AG04450 (cell line): ENCODE data around the gene THTPA. TPM values are rescaled to one million over a fixed set of nuclear protein-coding genes. Genes with fewer than 3 reads are reported as not detected.

Experiments
- CTCF ChIA-PET: fragments of 300-600, 350-600 bp; formaldehyde crosslinking; extraction: SDS; loops from one replicate; lab custom pipeline; 2022; ENCODE audit warnings: antibody characterized with exemption, inconsistent platforms; lab: Charles Lee
- POLR2A ChIA-PET: fragments of 350-600 bp; formaldehyde crosslinking; extraction: SDS; loops from one replicate; lab custom pipeline; 2021; ENCODE audit warnings: antibody characterized with exemption, inconsistent platforms; lab: Yijun Ruan, JAX
- DNase-seq: peaks from one replicate; pipeline ENCODE4 v3.0.0-alpha.2; 2011; ENCODE audit warnings: low read depth, low spot score
- H3K27ac ChIP-seq: one replicate; pipeline ENCODE4 v1.5.1; 2012; ENCODE audit warnings: low read depth, low read length, control low read depth
- H3K27me3 ChIP-seq: one replicate; pipeline ENCODE4 v1.6.0; 2012; ENCODE audit warnings: low read length; ENCODE audit not compliant: control insufficient read depth, insufficient read depth
- H3K4me3 ChIP-seq: 2 replicates; pipeline ENCODE4 v1.5.1; 2011; ENCODE audit warnings: mild to moderate bottlenecking, low read depth, low read length, control low read depth
- H3K9me3 ChIP-seq: 2 replicates; pipeline ENCODE4 v1.5.1; 2012; ENCODE audit warnings: low read length; ENCODE audit not compliant: control insufficient read depth, insufficient read depth
- polyA plus RNA-seq: library from polyadenylated mRNA; depleted of rRNA; stranded (reverse); fragments of >200 nt; gene quantifications from 2 replicates; pipeline ENCODE4 v1.2.3, GENCODE V29; 2011
- TF ChIP-seq, protein P1 (sequence below): IDR thresholded peaks from 2 replicates; pipeline ENCODE4 v1.5.1; 2011; ENCODE audit warnings: low read depth, low read length, control low read depth, inconsistent platforms

The THTPA gene
- polyA plus RNA-seq, 1 experiment: 4.9 TPM

GRCh38 chr14:23579311-23579630 is 23.2 kb downstream of the THTPA start:
- ChIA-PET CTCF (no interaction called here), POLR2A (no interaction called here)
- no peak overlapping the region for H3K4me3 ChIP-seq
- DNase-seq: no peak
- TF ChIP-seq, protein P1, sequence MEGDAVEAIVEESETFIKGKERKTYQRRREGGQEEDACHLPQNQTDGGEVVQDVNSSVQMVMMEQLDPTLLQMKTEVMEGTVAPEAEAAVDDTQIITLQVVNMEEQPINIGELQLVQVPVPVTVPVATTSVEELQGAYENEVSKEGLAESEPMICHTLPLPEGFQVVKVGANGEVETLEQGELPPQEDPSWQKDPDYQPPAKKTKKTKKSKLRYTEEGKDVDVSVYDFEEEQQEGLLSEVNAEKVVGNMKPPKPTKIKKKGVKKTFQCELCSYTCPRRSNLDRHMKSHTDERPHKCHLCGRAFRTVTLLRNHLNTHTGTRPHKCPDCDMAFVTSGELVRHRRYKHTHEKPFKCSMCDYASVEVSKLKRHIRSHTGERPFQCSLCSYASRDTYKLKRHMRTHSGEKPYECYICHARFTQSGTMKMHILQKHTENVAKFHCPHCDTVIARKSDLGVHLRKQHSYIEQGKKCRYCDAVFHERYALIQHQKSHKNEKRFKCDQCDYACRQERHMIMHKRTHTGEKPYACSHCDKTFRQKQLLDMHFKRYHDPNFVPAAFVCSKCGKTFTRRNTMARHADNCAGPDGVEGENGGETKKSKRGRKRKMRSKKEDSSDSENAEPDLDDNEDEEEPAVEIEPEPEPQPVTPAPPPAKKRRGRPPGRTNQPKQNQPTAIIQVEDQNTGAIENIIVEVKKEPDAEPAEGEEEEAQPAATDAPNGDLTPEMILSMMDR: no peak
- no peak overlapping the region for H3K27ac ChIP-seq
- H3K27me3 ChIP-seq: peaks cover 54% of the 10 kb centered on the region
- no peaks in the 10 kb centered on the region; the same call in 1 of the 2 replicates for H3K9me3 ChIP-seq

- no peak for DNase-seq
- ChIA-PET CTCF (interaction anchor here (1.0 kb wide), 1 partner anchor 9 kb away, joined by 6 read pairs; no protein-coding TSS in a partner anchor), POLR2A (no interaction called here)
- Histone ChIP-seq H3K27me3 (peaks cover 50% of the 10 kb centered on the region), H3K9me3 (no peaks in the 10 kb centered on the region; the same call in 1 of the 2 replicates), H3K4me3 (no peak overlapping the region), H3K27ac (no peak overlapping the region)
- TF ChIP-seq, protein P1: no peak
Measured at GRCh38 chr14:23579739-23580138, 23.7 kb downstream of the THTPA start.

DNA sequence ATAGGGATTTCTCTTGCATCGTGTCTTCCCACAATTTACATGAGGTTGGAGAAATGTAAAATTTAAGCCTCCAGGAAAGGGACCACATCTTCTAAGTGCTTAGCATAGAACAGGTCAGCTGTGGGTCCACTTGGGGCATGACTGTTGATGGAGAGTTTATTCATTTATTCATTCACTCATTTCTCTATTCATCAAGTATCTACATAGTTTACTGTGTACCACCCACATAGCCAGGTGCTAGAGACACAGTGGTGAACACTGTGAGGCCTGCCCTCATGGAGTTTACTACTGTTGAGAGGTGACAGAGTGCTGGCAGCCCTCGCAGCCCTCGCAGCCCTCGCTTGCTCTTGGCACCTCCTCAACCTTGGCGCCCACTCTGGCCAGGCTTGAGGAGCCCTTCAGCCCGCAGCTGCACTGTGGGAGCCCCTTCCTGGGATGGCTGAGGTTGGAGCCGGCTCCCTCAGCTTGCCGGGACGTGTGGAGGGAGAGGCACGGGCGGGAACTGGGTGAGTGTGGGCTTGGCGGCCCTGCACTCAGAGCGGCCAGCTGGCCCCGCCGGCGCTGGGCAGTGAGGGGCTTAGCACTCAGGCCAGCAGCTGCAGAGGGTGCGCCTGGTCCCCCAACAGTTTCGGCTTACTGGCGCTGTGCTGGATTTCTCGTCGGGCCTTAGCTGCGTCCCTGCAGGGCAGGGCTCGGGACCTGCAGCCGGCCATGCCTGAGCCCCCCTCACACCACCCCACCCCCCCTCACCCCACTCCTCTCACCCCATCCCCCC is 24.3 kb downstream of the THTPA start:
- CTCF ChIA-PET: interaction anchor here (1.0 kb wide), 1 partner anchor 8 kb away, joined by 6 read pairs; no protein-coding TSS in a partner anchor
- Histone ChIP-seq H3K27ac (no peak overlapping the region), H3K27me3 (peaks cover 44% of the 10 kb centered on the region), H3K4me3 (no peak overlapping the region), H3K9me3 (no peaks in the 10 kb centered on the region; the same call in 1 of the 2 replicates)
- TF ChIP-seq, protein P1: no peak
- POLR2A ChIA-PET: no interaction called here
- DNase-seq: no peak

- no peaks in the 10 kb centered on the region; the same call in 1 of the 2 replicates for H3K9me3 ChIP-seq
- ChIA-PET POLR2A (no interaction called here), CTCF (no interaction called here)
- TF ChIP-seq, protein P1: no peak
- DNase-seq: no peak
- no peak overlapping the region for H3K4me3 ChIP-seq
- peaks cover 41% of the 10 kb centered on the region for H3K27me3 ChIP-seq
- H3K27ac ChIP-seq: no peak overlapping the region
Measured at GRCh38 chr14:23580948-23581281, 24.8 kb downstream of the THTPA start.
